ENCODE data around the gene PLA2G4D. TPM values are rescaled to one million over a fixed set of nuclear protein-coding genes. Genes with fewer than 3 reads are reported as not detected.

The PLA2G4D gene
- polyA plus RNA-seq, 2 of the 4 experiments (the other 2 are of a cell fraction): not detected

DNA sequence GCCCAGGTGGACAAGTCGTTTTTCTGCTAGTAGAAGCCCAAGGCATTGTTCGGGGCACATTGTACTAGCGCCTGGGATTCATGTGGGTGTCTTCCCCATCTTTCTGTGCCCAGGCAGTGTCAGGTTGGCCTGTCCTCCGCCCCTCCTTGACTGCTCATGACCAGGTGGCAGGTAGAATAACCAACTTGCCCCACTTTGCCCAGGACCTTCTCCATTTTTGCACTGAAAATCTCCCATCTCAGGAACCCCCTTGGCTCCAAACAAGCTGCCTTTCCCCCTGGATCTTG, 33.9 kb downstream of the PLA2G4D start:
- DNase-seq (ENCODE audit: low read depth in 1 of 2, low spot score in 1 of 2) (no peak), FAIRE-seq (no peak), ATAC-seq (no peak)
- ChIA-PET CTCF (interaction anchor here (0.7 to 7.8 kb wide), 12 partner anchors 10 to 411 kb away, joined by 3 to 82 read pairs (median 4); no protein-coding TSS in a partner anchor), POLR2A (no interaction called here)
- H3K27ac ChIP-seq: no peak overlapping the region
- no peak for TF ChIP-seq HOXA7 (CRISPR knock-in tag; IDR thresholded peaks at IDR 0.05)
- TF ChIP-seq RAD21 (conservative IDR thresholded peaks at IDR 0.05 in 1 of 2, IDR thresholded peaks at IDR 0.05 in 1 of 2): no peak
- TF ChIP-seq ZSCAN20 (CRISPR knock-in tag; IDR thresholded peaks at IDR 0.05): no peak
- TF ChIP-seq, protein P1, sequence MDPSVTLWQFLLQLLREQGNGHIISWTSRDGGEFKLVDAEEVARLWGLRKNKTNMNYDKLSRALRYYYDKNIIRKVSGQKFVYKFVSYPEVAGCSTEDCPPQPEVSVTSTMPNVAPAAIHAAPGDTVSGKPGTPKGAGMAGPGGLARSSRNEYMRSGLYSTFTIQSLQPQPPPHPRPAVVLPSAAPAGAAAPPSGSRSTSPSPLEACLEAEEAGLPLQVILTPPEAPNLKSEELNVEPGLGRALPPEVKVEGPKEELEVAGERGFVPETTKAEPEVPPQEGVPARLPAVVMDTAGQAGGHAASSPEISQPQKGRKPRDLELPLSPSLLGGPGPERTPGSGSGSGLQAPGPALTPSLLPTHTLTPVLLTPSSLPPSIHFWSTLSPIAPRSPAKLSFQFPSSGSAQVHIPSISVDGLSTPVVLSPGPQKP (IDR thresholded peaks at IDR 0.05; ENCODE audit: low read depth, low read length): no peak
- no peak for TF ChIP-seq ESRRA (IDR thresholded peaks at IDR 0.05; ENCODE audit: borderline replicate concordance, low read length)
- TF ChIP-seq KDM1A (IDR thresholded peaks at IDR 0.05; ENCODE audit: low read depth): no peak
- TF ChIP-seq SREBF2 (IDR thresholded peaks at IDR 0.05): no peak
- TF ChIP-seq MAZ (IDR thresholded peaks at IDR 0.05; ENCODE audit: borderline replicate concordance, low read depth, low read length): no peak
- TF ChIP-seq NR3C1 (IDR thresholded peaks at IDR 0.05): no peak
- no peak for TF ChIP-seq RCOR1 (IDR thresholded peaks at IDR 0.05; ENCODE audit: low read depth, low read length)
- no peak for TF ChIP-seq USF2 (IDR thresholded peaks at IDR 0.05)
- no peak for TF ChIP-seq MYC (IDR thresholded peaks at IDR 0.05; ENCODE audit: borderline replicate concordance, low read length)
- no peak for TF ChIP-seq JUN (IDR thresholded peaks at IDR 0.05)
- no peak for TF ChIP-seq HOXB5 (CRISPR knock-in tag; IDR thresholded peaks at IDR 0.05)
- no peak for TF ChIP-seq PHF8 (IDR thresholded peaks at IDR 0.05; ENCODE audit: borderline replicate concordance, low read depth)
- no peak for TF ChIP-seq JUNB (IDR thresholded peaks at IDR 0.05)
- WGBS (ENCODE audit: missing lambda C conversion rate): 54% methylated on average over 4 of the region's 4 CpGs
- no peak overlapping the region for H3K4me2 ChIP-seq
- no peaks in the 10 kb centered on the region for H3K9me3 ChIP-seq
- no peak overlapping the region for H3K4me3 ChIP-seq
- peaks cover 10% of the 10 kb centered on the region; the same call in 2 of the 3 replicates for H3K4me1 ChIP-seq

DNA sequence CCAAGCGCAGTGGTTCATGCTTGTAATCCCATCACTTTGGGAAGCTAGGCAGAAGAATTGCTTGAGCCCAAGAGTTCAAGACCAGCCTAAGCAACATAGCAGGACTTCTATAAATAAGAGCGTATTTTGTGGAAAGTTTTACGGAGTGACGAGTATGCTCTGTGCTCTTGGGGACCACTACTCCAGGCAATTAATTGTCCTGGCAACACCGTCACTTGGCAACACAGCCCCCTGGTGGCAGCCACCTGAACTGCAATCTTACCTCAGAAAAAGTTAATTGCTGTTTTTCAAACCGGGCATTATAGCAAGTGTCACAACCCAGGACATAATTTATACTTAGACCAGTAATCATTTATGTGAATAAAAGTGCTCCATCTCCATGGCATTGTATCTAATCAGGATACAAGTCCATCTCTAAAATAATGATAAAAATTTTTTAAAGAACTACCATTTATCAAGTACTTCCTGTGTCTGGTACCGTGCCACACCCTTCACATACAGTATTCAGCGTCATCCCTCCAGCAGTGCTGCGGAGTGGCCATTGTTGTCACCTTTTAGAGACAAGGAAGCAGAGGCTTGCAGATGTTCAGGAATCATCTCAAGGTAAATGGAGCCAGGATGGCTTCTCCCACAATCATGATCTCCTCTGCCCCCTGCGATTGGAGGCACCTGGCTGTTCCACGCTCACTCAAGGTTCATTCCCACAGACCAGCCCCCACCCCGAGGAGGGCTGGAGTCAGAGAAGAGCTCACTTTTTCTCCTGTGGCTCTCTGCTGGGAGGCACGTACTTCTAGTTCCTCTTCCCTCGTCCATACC, 34.5 kb downstream of the PLA2G4D start:
- WGBS (ENCODE audit: missing lambda C conversion rate): 32% methylated on average over 13 of the region's 14 CpGs
- no peak for TF ChIP-seq KDM5A (IDR thresholded peaks at IDR 0.05)
- no peak for TF ChIP-seq ESRRA (IDR thresholded peaks at IDR 0.05; ENCODE audit: borderline replicate concordance, low read length)
- TF ChIP-seq, protein P2, sequence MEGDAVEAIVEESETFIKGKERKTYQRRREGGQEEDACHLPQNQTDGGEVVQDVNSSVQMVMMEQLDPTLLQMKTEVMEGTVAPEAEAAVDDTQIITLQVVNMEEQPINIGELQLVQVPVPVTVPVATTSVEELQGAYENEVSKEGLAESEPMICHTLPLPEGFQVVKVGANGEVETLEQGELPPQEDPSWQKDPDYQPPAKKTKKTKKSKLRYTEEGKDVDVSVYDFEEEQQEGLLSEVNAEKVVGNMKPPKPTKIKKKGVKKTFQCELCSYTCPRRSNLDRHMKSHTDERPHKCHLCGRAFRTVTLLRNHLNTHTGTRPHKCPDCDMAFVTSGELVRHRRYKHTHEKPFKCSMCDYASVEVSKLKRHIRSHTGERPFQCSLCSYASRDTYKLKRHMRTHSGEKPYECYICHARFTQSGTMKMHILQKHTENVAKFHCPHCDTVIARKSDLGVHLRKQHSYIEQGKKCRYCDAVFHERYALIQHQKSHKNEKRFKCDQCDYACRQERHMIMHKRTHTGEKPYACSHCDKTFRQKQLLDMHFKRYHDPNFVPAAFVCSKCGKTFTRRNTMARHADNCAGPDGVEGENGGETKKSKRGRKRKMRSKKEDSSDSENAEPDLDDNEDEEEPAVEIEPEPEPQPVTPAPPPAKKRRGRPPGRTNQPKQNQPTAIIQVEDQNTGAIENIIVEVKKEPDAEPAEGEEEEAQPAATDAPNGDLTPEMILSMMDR (IDR thresholded peaks at IDR 0.05): peak; percentile 70
- TF ChIP-seq RCOR1 (IDR thresholded peaks at IDR 0.05; ENCODE audit: low read depth, low read length): no peak
- peak; percentile 51 for TF ChIP-seq SMC3 (IDR thresholded peaks at IDR 0.05)
- peak; percentile 59 for TF ChIP-seq RAD21 (conservative IDR thresholded peaks at IDR 0.05 in 1 of 2, IDR thresholded peaks at IDR 0.05 in 1 of 2)
- H3K4me3 ChIP-seq: no peak overlapping the region
- no peak for ATAC-seq
- peaks cover 10% of the 10 kb centered on the region; the same call in 2 of the 3 replicates for H3K4me1 ChIP-seq
- no peak overlapping the region for H3K4me2 ChIP-seq
- peak; percentile 33 to 48 for DNase-seq (ENCODE audit: low read depth in 1 of 2, low spot score in 1 of 2)
- ChIA-PET POLR2A (no interaction called here), CTCF (interaction anchor here (0.7 to 7.8 kb wide), 12 partner anchors 10 to 412 kb away, joined by 3 to 82 read pairs (median 3); no protein-coding TSS in a partner anchor)
- no peaks in the 10 kb centered on the region for H3K9me3 ChIP-seq
- H3K27ac ChIP-seq: no peak overlapping the region
- FAIRE-seq: no peak

Data from A549 (cell line).